Measurements from ENCODE around the gene STAT5A. TPM values are rescaled to one million over a fixed set of nuclear protein-coding genes. Genes with fewer than 3 reads are reported as not detected.
A peak's percentile ranks its signal among the peaks of the same experiment; 100 is the strongest.

STAT5A gene
- total and polyA plus RNA-seq, 7 donors, result 8.1 to 31.5 (median 17.3) TPM

DNA sequence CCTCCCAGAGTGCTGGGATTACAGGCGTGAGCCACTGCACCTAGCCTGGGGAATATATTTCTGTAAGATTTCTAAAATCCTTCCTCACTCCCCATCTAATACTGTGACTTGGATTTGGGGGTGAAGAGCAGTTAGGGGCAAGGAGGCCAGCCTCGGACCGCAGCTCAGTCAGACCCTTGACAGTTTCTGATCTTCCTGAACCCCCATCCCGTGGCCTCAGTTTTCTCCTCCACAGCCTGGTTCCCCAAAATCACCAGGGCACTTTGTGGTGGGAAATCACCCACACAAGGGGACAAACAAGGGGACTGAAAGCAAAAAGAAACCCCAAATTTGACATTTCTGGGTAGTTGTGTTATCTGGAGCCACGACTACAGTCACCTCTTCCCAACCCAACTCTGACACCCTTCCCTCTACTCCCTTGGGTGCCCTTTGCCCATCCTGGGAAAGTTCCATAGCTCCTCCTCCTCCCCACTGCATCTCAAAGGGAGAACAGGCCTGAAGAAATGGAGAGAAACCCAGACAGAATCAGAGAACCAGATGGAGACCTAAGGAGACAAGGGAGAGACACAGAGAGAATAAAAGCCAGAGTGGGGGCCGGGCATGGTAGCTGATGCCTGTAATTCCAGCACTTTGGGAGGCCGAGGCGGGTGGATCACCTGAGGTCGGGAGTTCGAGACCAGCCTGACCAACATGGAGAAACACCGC is 2.8 kb upstream of the STAT5A start:
- H3K9me3 ChIP-seq, result no peaks in the 10 kb centered on the region
- DNase-seq, result no peak
- H3K27ac ChIP-seq, result no peak overlapping the region
- intact Hi-C loops (cut with DNase I), result no loop called here
- H3K4me1 ChIP-seq, result peaks cover 13% of the 10 kb centered on the region
- TF ChIP-seq, protein P1, sequence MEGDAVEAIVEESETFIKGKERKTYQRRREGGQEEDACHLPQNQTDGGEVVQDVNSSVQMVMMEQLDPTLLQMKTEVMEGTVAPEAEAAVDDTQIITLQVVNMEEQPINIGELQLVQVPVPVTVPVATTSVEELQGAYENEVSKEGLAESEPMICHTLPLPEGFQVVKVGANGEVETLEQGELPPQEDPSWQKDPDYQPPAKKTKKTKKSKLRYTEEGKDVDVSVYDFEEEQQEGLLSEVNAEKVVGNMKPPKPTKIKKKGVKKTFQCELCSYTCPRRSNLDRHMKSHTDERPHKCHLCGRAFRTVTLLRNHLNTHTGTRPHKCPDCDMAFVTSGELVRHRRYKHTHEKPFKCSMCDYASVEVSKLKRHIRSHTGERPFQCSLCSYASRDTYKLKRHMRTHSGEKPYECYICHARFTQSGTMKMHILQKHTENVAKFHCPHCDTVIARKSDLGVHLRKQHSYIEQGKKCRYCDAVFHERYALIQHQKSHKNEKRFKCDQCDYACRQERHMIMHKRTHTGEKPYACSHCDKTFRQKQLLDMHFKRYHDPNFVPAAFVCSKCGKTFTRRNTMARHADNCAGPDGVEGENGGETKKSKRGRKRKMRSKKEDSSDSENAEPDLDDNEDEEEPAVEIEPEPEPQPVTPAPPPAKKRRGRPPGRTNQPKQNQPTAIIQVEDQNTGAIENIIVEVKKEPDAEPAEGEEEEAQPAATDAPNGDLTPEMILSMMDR (IDR thresholded peaks at IDR 0.05), result no peak
- no peak for ATAC-seq
- H3K36me3 ChIP-seq (ENCODE audit: insufficient read depth in 1 of 2, low read depth in 1 of 2), result peaks cover 0 to 5% of the 10 kb centered on the region in 2 donors
- H3K27me3 ChIP-seq (ENCODE audit: insufficient read depth in 3 of 3, low read length in 2 of 3), result no peaks in the 10 kb centered on the region
- 91 to 97% (median 93%) methylated on average over 11 of the region's 11 CpGs for WGBS, 3 donors
- H3K4me3 ChIP-seq, result no peak overlapping the region

DNA sequence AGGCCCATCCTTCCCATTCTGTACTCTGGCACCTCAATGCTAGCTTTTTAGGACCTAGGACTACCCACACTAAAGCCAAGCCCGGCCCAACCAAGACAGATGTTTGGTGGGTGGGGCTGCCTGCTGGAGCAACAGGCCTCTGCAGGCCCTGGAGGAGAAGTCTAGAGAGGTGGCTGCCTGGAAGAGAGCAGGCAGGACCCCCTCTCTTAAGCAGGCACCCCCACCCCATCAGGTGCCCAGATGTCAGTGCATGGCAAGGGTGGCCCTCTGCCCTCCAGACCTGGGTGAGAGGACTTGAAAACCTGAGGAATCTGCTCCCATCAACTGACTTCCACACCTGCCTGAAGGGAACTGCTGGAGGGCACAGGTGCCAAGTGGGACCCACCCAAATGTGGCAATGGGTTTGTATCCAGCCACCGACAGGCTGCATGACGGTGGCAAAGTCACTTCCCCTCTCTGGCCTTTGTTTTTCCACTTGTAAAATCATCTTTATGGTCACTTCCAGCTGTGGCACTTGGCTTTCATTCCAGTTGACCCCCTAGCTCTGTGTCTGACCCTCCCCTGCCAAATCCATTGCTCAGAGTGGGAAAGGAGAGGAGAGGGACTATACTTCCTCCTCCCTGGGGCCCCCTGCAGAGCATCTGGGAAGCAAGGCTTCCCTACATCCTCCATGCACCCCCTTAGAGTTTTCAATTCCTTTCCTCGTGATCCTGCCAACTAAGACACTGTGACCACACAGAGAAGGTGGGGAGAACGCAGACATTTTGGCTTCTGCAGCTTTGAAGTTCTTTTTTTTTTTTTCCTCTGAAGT is 1.7 kb upstream of the STAT5A start:
- 48 to 62% (median 57%) methylated on average over 5 of the region's 5 CpGs for WGBS, 3 donors
- Histone ChIP-seq H3K27ac (peak overlapping the region; percentile 87), H3K27me3 (ENCODE audit: insufficient read depth in 3 of 3, low read length in 2 of 3) (no peaks in the 10 kb centered on the region), H3K4me1 (peaks cover 13% of the 10 kb centered on the region), H3K9me3 (no peaks in the 10 kb centered on the region), H3K36me3 (ENCODE audit: insufficient read depth in 1 of 2, low read depth in 1 of 2) (peaks cover 0 to 9% of the 10 kb centered on the region in 2 donors), H3K4me3 (peak overlapping the region; percentile 75)
- ATAC-seq, result no peak
- peak; percentile 51 to 75 for DNase-seq
- TF ChIP-seq, protein P1 (IDR thresholded peaks at IDR 0.05), result no peak
- intact Hi-C loops (cut with DNase I), result no loop called here

DNA sequence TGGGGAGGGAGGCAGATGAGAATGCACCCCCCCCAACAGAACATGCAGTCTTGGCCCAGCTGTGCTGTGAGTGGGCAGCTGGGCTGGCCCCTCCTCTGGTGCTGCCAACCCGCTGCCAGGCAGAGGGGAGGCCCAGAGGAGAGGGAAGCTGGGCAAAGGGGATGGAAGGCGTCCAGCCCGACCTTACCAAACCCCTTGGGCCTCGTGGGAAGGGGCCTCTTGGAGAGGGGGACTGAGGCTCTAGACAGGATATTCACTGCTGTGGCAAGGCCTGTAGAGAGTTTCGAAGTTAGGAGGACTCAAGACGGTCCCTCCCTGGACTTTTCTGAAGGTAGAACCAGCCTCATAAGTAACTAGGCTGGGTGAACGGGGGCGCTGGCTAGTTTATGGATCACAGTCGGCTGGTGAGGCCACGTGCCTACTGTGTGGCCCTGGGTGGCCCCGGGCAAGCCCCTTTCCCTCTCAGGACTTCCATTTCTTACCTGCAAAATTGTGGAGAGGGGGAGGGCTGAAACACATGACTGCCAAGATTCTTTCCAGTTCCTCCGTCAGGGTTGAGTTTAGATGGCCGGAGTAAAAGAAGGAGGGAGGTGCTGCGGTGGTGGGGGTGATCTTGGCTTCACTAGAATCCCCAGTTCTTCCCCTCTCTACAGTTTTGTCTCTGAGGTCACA is 857 bp upstream of the STAT5A start:
- Histone ChIP-seq H3K4me1 (peaks cover 13% of the 10 kb centered on the region), H3K27me3 (ENCODE audit: insufficient read depth in 3 of 3, low read length in 2 of 3) (no peaks in the 10 kb centered on the region), H3K9me3 (no peaks in the 10 kb centered on the region), H3K4me3 (peak overlapping the region; percentile 75), H3K27ac (peak overlapping the region; percentile 87), H3K36me3 (ENCODE audit: insufficient read depth in 1 of 2, low read depth in 1 of 2) (peaks cover 0 to 15% of the 10 kb centered on the region in 2 donors)
- DNase-seq, result peak; percentile 47 to 73
- ATAC-seq, result peak; percentile 34 to 54 (median 42)
- intact Hi-C loops (cut with DNase I), result no loop called here
- TF ChIP-seq, protein P1 (IDR thresholded peaks at IDR 0.05), result no peak
- WGBS, 3 donors, result 18 to 20% (median 19%) methylated on average over 14 of the region's 14 CpGs

DNA sequence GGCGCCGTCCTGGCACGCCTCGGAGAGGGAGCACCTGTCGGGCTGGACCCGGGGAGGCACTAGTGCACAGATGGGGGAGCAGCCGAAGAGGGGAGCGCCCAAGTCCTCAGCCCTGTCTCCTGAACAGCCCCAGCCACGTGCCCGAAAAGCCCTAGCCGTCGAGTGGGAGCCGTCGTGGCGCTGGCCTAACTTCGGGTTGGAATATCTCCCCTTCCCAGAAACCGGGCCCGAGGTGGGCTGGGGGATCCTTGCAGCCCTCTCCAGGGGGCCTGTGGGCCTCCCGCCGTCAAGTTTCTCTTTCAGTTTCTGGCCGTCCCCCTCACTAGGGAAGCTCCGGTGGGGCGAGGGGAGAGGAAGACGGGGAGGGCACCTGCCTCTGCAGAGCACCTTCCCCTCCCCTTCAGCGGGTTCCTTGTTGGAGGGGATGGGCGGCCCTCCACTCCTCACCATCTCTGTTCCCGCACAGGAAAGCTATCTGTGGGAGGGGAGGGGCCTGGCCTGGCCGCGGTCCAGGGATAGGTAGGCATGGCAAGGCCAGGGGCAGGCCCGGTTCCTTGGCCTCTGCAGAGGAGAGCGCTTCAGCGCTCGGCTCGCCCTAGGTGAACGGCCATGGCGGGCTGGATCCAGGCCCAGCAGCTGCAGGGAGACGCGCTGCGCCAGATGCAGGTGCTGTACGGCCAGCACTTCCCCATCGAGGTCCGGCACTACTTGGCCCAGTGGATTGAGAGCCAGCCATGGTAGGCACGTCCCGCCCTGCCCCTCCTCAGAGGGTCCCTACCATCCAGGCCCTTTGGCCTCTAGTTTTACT is 709 bp downstream of the STAT5A start:
- ATAC-seq (peak; percentile 9 to 17 (median 9)), DNase-seq (peak; percentile 42 to 70)
- Histone ChIP-seq H3K36me3 (ENCODE audit: insufficient read depth in 1 of 2, low read depth in 1 of 2) (peaks cover 0 to 31% of the 10 kb centered on the region in 2 donors), H3K9me3 (no peaks in the 10 kb centered on the region), H3K27me3 (ENCODE audit: insufficient read depth in 3 of 3, low read length in 2 of 3) (no peaks in the 10 kb centered on the region), H3K4me3 (peak overlapping the region; percentile 75), H3K4me1 (peaks cover 13% of the 10 kb centered on the region), H3K27ac (peak overlapping the region; percentile 87)
- 35 to 45% (median 36%) methylated on average over 41 to 44 of the region's 44 CpGs for WGBS, 3 donors
- intact Hi-C loops (cut with DNase I), result no loop called here
- TF ChIP-seq, protein P1 (IDR thresholded peaks at IDR 0.05), result no peak
